Activated T-cell treated with anti-CD3 and anti-CD28 coated beads for 24 hours (primary cell): ENCODE measurements around the gene TRUB1.
"Not testable (repeated sequence)": the region's sequence is repeated elsewhere in the genome, so short reads cannot be mapped to it uniquely, and the experiment has no call there.

Experiments used
- DNase-seq: peaks from one replicate; pipeline ENCODE4 v3.0.0-alpha.2; 2020; ENCODE audit warnings: low read depth

The TRUB1 gene

GRCh38 chr10:114925587-114926586, 12.1 kb upstream of the TRUB1 start:
- peak; percentile 9 for DNase-seq

DNA sequence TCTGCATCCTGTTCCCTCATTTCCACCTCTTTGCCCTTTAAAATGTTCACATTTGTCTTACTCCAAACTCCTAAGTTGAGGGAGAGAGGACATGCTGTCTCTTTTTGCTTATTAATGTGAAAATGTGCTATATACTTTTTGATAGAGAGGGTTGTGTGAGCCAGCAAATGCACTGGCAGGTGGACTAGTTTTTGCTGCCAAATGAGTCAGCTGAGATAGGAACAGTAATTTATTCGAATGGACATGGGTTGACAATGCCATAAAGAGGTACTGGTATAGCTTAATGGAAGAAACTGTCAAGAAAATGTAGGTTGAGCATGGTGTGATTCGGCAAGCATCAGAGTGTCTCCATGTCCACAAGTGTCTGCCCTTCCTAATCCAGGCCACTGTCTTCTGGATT, 9.2 kb upstream of the TRUB1 start:
- DNase-seq: no peak

GRCh38 chr10:114930320-114930719, 7.7 kb upstream of the TRUB1 start:
- DNase-seq: no peak

DNA sequence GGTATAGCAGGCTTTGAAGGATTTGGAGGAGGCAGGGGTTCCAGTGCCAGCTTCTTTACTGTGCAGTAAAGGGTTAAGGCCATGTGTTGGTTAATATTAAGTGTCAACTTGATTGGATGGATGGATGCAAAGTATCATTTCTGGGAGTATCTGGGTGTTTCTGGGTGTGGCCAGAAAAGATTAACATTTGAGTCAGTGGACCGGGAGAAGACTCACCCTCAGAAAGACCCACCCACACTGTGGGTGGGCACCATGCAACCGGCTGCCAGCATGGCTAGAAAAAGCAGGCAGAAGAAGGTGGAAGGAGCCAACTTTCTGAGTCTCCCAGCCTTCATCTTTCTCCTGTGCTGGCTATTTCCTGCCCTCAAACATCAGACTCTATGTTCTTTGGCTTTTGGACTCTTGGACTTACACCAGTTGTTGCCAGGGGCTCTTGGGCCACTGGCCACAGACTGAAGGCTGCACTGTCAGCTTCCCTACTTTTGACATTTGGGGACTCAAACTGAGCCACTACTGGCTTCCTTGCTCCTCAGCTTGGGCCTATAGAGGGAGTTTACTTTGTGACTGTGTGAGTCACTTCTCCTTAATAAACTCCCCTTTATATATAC, 6.8 kb upstream of the TRUB1 start:
- DNase-seq: no peak

GRCh38 chr10:114932225-114932624, 5.8 kb upstream of the TRUB1 start:
- no peak for DNase-seq

DNA sequence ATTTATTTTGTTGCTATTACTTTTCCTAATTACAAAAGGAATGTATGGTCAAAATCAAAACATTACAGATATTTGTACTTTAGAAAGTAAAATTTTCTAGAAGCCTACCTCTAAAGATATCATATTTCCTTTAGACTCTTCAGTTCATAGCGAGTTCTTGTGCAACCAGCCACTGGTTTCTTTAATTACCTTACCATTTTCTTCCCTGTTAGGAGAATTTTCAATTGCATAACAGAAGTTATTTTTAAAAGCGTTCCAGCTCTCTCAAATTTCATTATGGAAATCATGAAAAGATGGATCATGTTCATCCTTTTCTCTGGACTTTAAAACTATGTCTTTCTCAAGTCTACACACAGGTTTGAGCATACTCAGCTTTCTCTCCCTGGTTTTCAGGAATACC, 5.0 kb upstream of the TRUB1 start:
- no peak for DNase-seq

DNA sequence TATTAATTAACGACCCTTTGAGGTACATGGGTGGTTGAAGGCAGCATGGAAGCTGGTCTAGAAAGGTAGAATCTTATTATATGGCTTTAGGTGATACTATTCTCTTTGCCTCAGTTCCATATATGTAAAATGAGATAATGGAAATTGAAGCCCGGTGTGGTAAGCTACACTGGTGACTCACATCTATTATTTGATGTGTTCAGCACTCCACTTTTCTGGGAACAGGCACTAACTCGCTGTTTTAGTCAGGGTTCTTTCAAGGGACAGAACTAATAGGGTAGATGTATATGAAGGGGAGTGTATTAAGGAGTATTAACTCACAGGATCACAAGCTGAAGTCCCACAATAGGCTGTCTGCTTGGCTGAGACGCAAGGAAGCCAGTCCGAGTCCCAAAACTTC, 4.4 kb upstream of the TRUB1 start:
- DNase-seq: no peak

GRCh38 chr10:114933995-114934394, 4.0 kb upstream of the TRUB1 start:
- DNase-seq: not testable (repeated sequence)

DNA sequence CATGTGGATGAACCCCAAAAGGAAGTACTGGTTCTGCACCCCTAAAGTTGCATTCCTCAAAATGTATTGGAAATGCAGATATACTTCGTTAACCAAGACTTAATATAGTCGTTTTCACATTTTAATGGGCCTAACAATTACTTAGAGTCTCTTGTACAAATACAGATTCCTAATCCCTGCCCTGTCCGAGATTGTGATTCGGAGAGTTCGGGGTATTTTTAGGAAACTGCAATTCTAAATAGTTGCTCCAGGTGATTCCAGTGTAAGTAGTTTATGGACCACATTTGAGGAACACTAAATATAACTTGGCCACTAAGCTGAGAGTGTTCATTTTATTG, 830 bp downstream of the TRUB1 start:
- no peak for DNase-seq

DNA sequence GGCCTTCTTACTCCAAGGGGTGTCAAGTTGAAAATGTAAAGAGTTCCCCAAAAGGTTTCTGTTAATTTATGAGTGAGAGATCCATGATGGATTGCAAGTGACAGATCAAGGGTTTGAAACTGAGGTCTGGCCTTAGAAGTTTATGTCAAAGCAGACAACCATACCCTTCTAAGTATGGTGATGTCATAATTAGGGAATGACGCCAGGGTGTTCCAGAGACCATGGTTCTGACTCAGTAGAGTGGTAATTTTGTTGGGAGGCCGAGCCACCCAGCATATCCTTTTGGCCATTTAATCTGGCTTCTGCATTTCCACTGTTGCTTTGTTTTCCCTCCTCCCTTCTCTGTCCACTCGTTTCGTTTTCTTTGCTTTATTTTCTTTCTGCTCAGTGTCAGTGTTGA, 2.7 kb downstream of the TRUB1 start:
- DNase-seq: no peak

- DNase-seq: no peak
These were observed 5.0 kb downstream of the TRUB1 start for GRCh38 chr10:114943000-114943399.

DNA sequence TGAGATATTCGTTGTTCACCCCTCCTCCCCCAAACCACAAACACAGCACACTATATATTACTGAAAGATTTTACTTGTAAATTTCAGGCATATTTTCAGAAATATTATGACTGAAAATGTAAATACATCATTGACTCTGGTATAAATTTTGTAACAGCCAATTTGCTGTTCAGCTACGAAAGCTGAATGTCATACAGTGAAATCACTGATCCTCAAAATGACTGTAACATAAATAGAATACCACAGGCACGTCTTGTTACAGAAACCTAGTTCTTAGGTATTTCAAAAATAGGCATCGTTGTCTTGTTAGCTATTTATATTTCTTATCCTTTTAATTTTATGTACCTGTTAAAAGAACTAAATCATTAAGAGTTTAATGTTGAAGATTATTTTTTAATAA, 15.1 kb downstream of the TRUB1 start:
- no peak for DNase-seq

DNA sequence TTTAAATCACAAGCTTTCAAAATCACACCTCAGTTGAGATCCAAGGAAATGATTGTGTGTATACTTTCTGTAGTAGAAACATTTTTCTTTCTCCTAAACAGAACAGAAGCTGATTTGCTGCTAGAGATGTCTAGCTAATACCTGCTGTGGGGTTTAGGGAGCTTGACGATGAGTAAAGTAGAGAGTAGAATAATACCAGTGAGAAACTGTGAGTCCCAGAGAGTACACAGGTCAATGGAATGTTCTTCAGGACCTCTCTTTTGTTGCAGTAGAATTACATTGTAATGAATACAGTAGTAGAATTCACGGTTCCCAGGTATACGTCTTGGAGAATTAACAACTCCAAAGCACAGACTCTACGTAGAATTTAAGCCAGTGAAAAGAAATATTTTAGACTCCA, 18.0 kb downstream of the TRUB1 start:
- DNase-seq: no peak

GRCh38 chr10:114956466-114956865, 18.5 kb downstream of the TRUB1 start:
- no peak for DNase-seq

GRCh38 chr10:114957122-114957521, 19.1 kb downstream of the TRUB1 start:
- no peak for DNase-seq

GRCh38 chr10:114957673-114958072, 19.7 kb downstream of the TRUB1 start:
- DNase-seq: no peak

- no peak for DNase-seq
These were observed 24.4 kb downstream of the TRUB1 start for GRCh38 chr10:114962441-114962840.

GRCh38 chr10:114963908-114964307, 25.9 kb downstream of the TRUB1 start:
- DNase-seq: no peak

DNA sequence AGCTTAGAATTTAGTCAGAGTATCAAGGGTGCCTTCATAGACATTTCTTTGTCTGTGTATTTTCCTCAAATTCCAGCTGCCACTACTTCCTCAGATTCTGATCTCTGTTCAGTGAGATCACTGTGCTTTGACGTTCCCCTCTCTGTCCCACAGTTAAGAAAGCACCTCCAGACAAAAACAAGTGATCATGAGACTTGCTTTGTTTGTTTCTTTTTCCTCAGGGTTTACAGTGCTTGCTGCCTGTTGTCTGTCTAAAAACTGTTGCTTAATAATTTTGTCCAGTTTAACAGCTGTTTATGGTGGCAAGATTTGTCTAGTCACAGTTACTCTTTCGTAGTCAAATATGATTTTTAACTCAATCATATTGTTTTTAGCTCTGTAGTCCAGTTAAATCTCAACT, 29.1 kb downstream of the TRUB1 start:
- DNase-seq: no peak

- DNase-seq: no peak
These were observed 32.5 kb downstream of the TRUB1 start for GRCh38 chr10:114970515-114970914.

DNA sequence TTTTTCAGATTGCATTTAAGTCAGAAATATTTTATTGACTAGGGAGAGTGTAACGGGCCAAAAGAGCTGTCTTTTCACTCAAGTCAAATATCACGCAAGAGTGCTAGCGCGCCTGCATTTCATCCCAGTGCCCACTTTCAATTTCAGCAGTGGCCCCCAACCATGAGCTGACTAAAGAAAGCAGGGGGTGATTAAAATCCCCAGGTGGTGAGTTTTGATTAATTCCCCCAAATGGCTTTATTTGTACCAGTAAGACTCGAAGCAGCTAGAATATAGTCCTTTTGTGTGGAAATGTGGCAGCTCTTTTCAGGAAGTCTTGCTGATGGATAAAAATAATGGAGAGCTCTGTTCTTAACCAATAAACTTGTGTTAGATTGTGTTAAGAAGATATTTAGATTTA, 35.3 kb downstream of the TRUB1 start:
- DNase-seq: no peak

GRCh38 chr10:114973997-114974396, 36.0 kb downstream of the TRUB1 start:
- no peak for DNase-seq

- DNase-seq: no peak
These were observed 36.6 kb downstream of the TRUB1 start for GRCh38 chr10:114974625-114975024.

GRCh38 chr10:114975091-114975490, 37.1 kb downstream of the TRUB1 start:
- no peak for DNase-seq
